Peyer's patch (tissue), 4 donors: ENCODE results near the gene ERC2. TPM values are rescaled to one million over a fixed set of nuclear protein-coding genes. Genes with fewer than 3 reads are reported as not detected.

Experiments
- DNase-seq, 3 donors: peaks; one replicate each; pipeline ENCODE4 v3.0.0-alpha.2; 2017 to 2019
- H3K27ac ChIP-seq, 4 donors: fragments of 200-600 bp; sonication (generic); one replicate each; pipeline ENCODE4 v1.5.1; 2016 to 2019
- H3K27me3 ChIP-seq, 2 donors: fragments of 200-600 bp; sonication (generic); one replicate each; pipeline ENCODE4 v1.5.1; 2019
- H3K36me3 ChIP-seq, 3 donors: fragments of 200-600 bp; sonication (generic); one replicate each; pipeline ENCODE4 v1.5.1; 2016 to 2019
- H3K4me1 ChIP-seq, 4 donors: fragments of 200-600 bp; sonication (generic); one replicate each; pipeline ENCODE4 v1.5.1; 2016 to 2019
- H3K4me3 ChIP-seq, 4 donors: fragments of 200-600 bp; sonication (generic); 1 replicate in 3 of 4; 2 replicates in 1 of 4; pipeline ENCODE4 v1.5.1; 2016 to 2019; ENCODE audit warnings: mild to moderate bottlenecking in 1 of 4
- H3K9me3 ChIP-seq, 4 donors: fragments of 200-600 bp; sonication (generic); one replicate each; pipeline ENCODE4 v1.5.1; 2016 to 2019; ENCODE audit warnings: mild to moderate bottlenecking in 1 of 4
- CTCF ChIP-seq, 6 experiments: fragments of 450-650 bp in 4 of 6; fragments of 200-600 bp in 2 of 6; sonication (generic) in 1 of 6; IDR thresholded peaks; one replicate each; pipeline ENCODE4 v1.5.1; 2017 to 2019; ENCODE audit warnings: antibody characterized with exemption in 6 of 6, mild to moderate bottlenecking in 3 of 6, moderate library complexity in 1 of 6
- POLR2A ChIP-seq, 2 donors: fragments of 450-650 bp; IDR thresholded peaks; one replicate each; pipeline ENCODE4 v1.5.1; 2017; ENCODE audit warnings: antibody characterized with exemption in 2 of 2, mild to moderate bottlenecking in 2 of 2, moderate library complexity in 2 of 2
- total RNA-seq, 4 donors: library from RNA; depleted of rRNA; stranded (reverse); fragments of >200 nt; gene quantifications; one replicate each; pipeline ENCODE4 v1.1.0, GENCODE V29; 2016

Gene ERC2
- total RNA-seq, 4 donors from 2014 or later, result 0.18 to 0.83 TPM; not detected in 2

GRCh38 chr3:55473788-55474187 lies 994.5 kb downstream of the ERC2 start:
- no peak for TF ChIP-seq POLR2A (IDR thresholded peaks at IDR 0.05)
- no peak for TF ChIP-seq CTCF (IDR thresholded peaks at IDR 0.05)
- DNase-seq, result no peak
- Histone ChIP-seq H3K27ac (no peak overlapping the region), H3K4me1 (no peaks in the 10 kb centered on the region), H3K27me3 (no peaks in the 10 kb centered on the region), H3K36me3 (no peaks in the 10 kb centered on the region), H3K9me3 (no peaks in the 10 kb centered on the region), H3K4me3 (no peak overlapping the region)

- Histone ChIP-seq H3K27me3 (no peaks in the 10 kb centered on the region), H3K9me3 (no peaks in the 10 kb centered on the region), H3K4me1 (no peaks in the 10 kb centered on the region), H3K36me3 (no peaks in the 10 kb centered on the region), H3K27ac (no peak overlapping the region), H3K4me3 (no peak overlapping the region)
- no peak for TF ChIP-seq CTCF (IDR thresholded peaks at IDR 0.05)
- no peak for TF ChIP-seq POLR2A (IDR thresholded peaks at IDR 0.05)
- no peak for DNase-seq
These were observed 996.6 kb downstream of the ERC2 start for GRCh38 chr3:55471522-55472280.

- Histone ChIP-seq H3K27ac (no peak overlapping the region), H3K4me1 (no peaks in the 10 kb centered on the region), H3K4me3 (no peak overlapping the region), H3K9me3 (no peaks in the 10 kb centered on the region), H3K27me3 (no peaks in the 10 kb centered on the region), H3K36me3 (no peaks in the 10 kb centered on the region)
- DNase-seq, result no peak
- TF ChIP-seq POLR2A (IDR thresholded peaks at IDR 0.05), result no peak
- no peak for TF ChIP-seq CTCF (IDR thresholded peaks at IDR 0.05)
These were observed 997.2 kb downstream of the ERC2 start for GRCh38 chr3:55471084-55471483.

- Histone ChIP-seq H3K9me3 (no peaks in the 10 kb centered on the region), H3K27ac (no peak overlapping the region), H3K36me3 (no peaks in the 10 kb centered on the region), H3K4me1 (no peaks in the 10 kb centered on the region), H3K27me3 (no peaks in the 10 kb centered on the region), H3K4me3 (no peak overlapping the region)
- TF ChIP-seq CTCF (IDR thresholded peaks at IDR 0.05) (no peak), POLR2A (IDR thresholded peaks at IDR 0.05) (no peak)
- DNase-seq, result no peak
These were observed 998.2 kb downstream of the ERC2 start for GRCh38 chr3:55469957-55470526.

- Histone ChIP-seq H3K27me3 (no peaks in the 10 kb centered on the region), H3K9me3 (no peaks in the 10 kb centered on the region), H3K27ac (no peak overlapping the region), H3K4me3 (no peak overlapping the region), H3K36me3 (no peaks in the 10 kb centered on the region), H3K4me1 (no peaks in the 10 kb centered on the region)
- TF ChIP-seq POLR2A (IDR thresholded peaks at IDR 0.05), result no peak
- TF ChIP-seq CTCF (IDR thresholded peaks at IDR 0.05), result no peak
- DNase-seq, result no peak
These were observed 1000.0 kb downstream of the ERC2 start for GRCh38 chr3:55468251-55468650.
